K562 (cell line): ENCODE measurements around the gene SPOCD1. TPM values are rescaled to one million over a fixed set of nuclear protein-coding genes. Genes with fewer than 3 reads are reported as not detected.

Experiments used
- ATF4 ChIP-seq: fragments of 450-650 bp; formaldehyde crosslinking; IDR thresholded peaks from 2 replicates; pipeline ENCODE4 v1.4.0; 2022; ENCODE audit warnings: mild to moderate bottlenecking, moderate library complexity
- BRF2 ChIP-seq: IDR thresholded peaks from 3 replicates; pipeline ENCODE4 v1.6.1; 2011; ENCODE audit warnings: borderline replicate concordance, mild to moderate bottlenecking; ENCODE audit not compliant: insufficient read length, insufficient read depth
- CREB3L1 ChIP-seq: fragments of 450-650 bp; IDR thresholded peaks from 2 replicates; pipeline ENCODE4 v1.6.1; 2014; ENCODE audit warnings: low read depth, mild to moderate bottlenecking, moderate library complexity, borderline replicate concordance
- CTBP1 ChIP-seq: fragments of 450-650 bp; IDR thresholded peaks from 2 replicates; pipeline ENCODE4 v1.6.1; 2016; ENCODE audit warnings: borderline replicate concordance
- DEAF1 ChIP-seq: fragments of 450-650 bp; formaldehyde crosslinking; IDR thresholded peaks from 2 replicates; pipeline ENCODE4 v1.4.0; 2020; ENCODE audit warnings: mild to moderate bottlenecking, moderate library complexity
- ETS1 ChIP-seq: conservative IDR thresholded peaks from 2 replicates; pipeline ENCODE4 v1.6.1; 2011; ENCODE audit warnings: low read depth, mild to moderate bottlenecking, low read length; ENCODE audit not compliant: control insufficient read depth
- GABPB1 ChIP-seq: sonication (generic); formaldehyde crosslinking; IDR thresholded peaks from 2 replicates; pipeline ENCODE4 v1.8.0; 2022; ENCODE audit warnings: mild to moderate bottlenecking, missing genetic modification reagents
- HEY1 ChIP-seq: fragments of 250-450 bp; sonication (Bioruptor Pico); IDR thresholded peaks from 2 replicates; pipeline ENCODE4 v1.5.0; 2020; ENCODE audit warnings: mild to moderate bottlenecking, moderate library complexity, borderline replicate concordance
- IRF1 ChIP-seq: sonication (generic); formaldehyde crosslinking; IDR thresholded peaks from 2 replicates; pipeline ENCODE4 v1.8.0; 2022; ENCODE audit warnings: missing genetic modification reagents, mild to moderate bottlenecking, borderline replicate concordance
- MCM7 ChIP-seq, 2 experiments: fragments of 450-650 bp; IDR thresholded peaks; 2 replicates each; pipeline ENCODE4 v1.6.1; 2016 to 2018
- NR2C1 ChIP-seq, 2 experiments: fragments of 450-650 bp; IDR thresholded peaks; 2 replicates each; pipeline ENCODE4 v1.6.1; 2017; ENCODE audit warnings: mild to moderate bottlenecking in 2 of 2, antibody characterized with exemption in 1 of 2, inconsistent platforms in 1 of 2, missing compliant biosample characterization in 1 of 2, missing genetic modification characterization in 1 of 2
- PCBP1 ChIP-seq: fragments of 200-400 bp; formaldehyde crosslinking; IDR thresholded peaks from 2 replicates; pipeline ENCODE4 v1.6.1; 2018; ENCODE audit warnings: mild to moderate bottlenecking, low read depth, low read length; ENCODE audit not compliant: poor library complexity, severe bottlenecking
- PHF8 ChIP-seq: fragments of 200-600 bp; sonication (generic); IDR thresholded peaks from 2 replicates; pipeline ENCODE4 v1.6.1; 2012; ENCODE audit warnings: mixed run types, mild to moderate bottlenecking, inconsistent platforms, low read length, moderate library complexity, borderline replicate concordance
- RFX5 ChIP-seq: IDR thresholded peaks from 2 replicates; pipeline ENCODE4 v1.6.1; 2011; ENCODE audit warnings: low read depth, mild to moderate bottlenecking, improper control_type of control experiment, low read length
- U2AF2 ChIP-seq: fragments of 200-400 bp; formaldehyde crosslinking; optimal IDR thresholded peaks from 2 replicates; pipeline ENCODE3; 2017; ENCODE audit warnings: low read depth, mild to moderate bottlenecking, low read length
- ZNF143 ChIP-seq: sonication (generic); formaldehyde crosslinking; IDR thresholded peaks from 2 replicates; pipeline ENCODE4 v1.9.0; 2022; ENCODE audit warnings: mild to moderate bottlenecking, missing genetic modification reagents
- ZNF436 ChIP-seq: fragments of 250-450, 450-650 bp; sonication (Bioruptor Pico); formaldehyde crosslinking; IDR thresholded peaks from 2 replicates; pipeline ENCODE4 v1.7.0; 2020; ENCODE audit warnings: mild to moderate bottlenecking
- ZNF77 ChIP-seq: fragments of 250-450 bp; sonication (Bioruptor Pico); IDR thresholded peaks from 2 replicates; pipeline ENCODE4 v1.5.0; 2020
- polyA plus RNA-seq, 8 experiments: library from polyadenylated mRNA; depleted of rRNA in 4 of 8; stranded (reverse) in 5 of 8; unstranded in 3 of 8; fragments of >200 nt; fragmentation: Nextera tagmentation in 2 of 8; fragmentation: Illumina TruSeq in 1 of 8; extraction: Ambion mirVana in 2 of 8; extraction: Trizol in 1 of 8; gene quantifications; 2 replicates each; pipeline versions ENCODE4 v1.2.1 to v1.2.3, GENCODE V29; 2011 to 2014; ENCODE audit warnings: inconsistent platforms in 1 of 8, missing spikeins in 1 of 8
- total RNA-seq, 7 experiments: library from RNA; depleted of rRNA in 6 of 7; stranded (reverse); fragments of >200 nt in 6 of 7; fragmentation: Illumina TruSeq in 2 of 7; extraction: Trizol in 2 of 7; gene quantifications; 2 replicates each; pipeline versions ENCODE4 v1.2.1 to v1.2.3, GENCODE V29; 2011 to 2021; ENCODE audit warnings: low replicate concordance in 1 of 7

Gene SPOCD1
- total and polyA plus RNA-seq, 9 of the 15 experiments (the other 6 are each of a cell fraction or from before 2014, with no cell fraction given): 0.03 to 0.71 (median 0.26) TPM; not detected in 1

- TF ChIP-seq PHF8: no peak; the same call in 1 of the 2 replicates
- 0 out of 2 replicates have a peak, but pooled peaks have one; percentile 15 for TF ChIP-seq CTBP1
- TF ChIP-seq ETS1: 0 out of 2 replicates have a peak, but pooled peaks have one; percentile 35
- TF ChIP-seq HEY1 (CRISPR knock-in tag): no peak
- TF ChIP-seq ZNF436 (CRISPR knock-in tag): no peak
- peak; percentile 28; the same call in 1 of the 2 replicates for TF ChIP-seq GABPB1
- TF ChIP-seq ATF4: no peak
- TF ChIP-seq PCBP1: peak; percentile 4
- TF ChIP-seq ZNF143 (CRISPR knock-in tag): 0 out of 2 replicates have a peak, but pooled peaks have one; percentile 11
- TF ChIP-seq IRF1 (CRISPR knock-in tag): no peak
- TF ChIP-seq ZNF77 (CRISPR knock-in tag): no peak
- no peak for TF ChIP-seq DEAF1 (CRISPR knock-in tag)
- TF ChIP-seq U2AF2: no peak
- no peak for TF ChIP-seq CREB3L1
- TF ChIP-seq NR2C1 (IDR thresholded peaks at IDR 0.05): no peak
- no peak for TF ChIP-seq NR2C1 (tag; IDR thresholded peaks at IDR 0.05)
- TF ChIP-seq RFX5: no peak
- TF ChIP-seq BRF2: no peak
- TF ChIP-seq MCM7 (IDR thresholded peaks at IDR 0.05): no peak
Measured at GRCh38 chr1:31760471-31761470, 55.1 kb downstream of the SPOCD1 start (continued).
